GM12874 (cell line): ENCODE results near the gene MRPL24.

Experiments used
- CTCF ChIP-seq: IDR thresholded peaks from 2 replicates; pipeline ENCODE4 v1.5.1; 2011; ENCODE audit warnings: low read depth, mild to moderate bottlenecking, control low read depth, low read length, moderate library complexity; ENCODE audit not compliant: insufficient read depth

Gene MRPL24

GRCh38 chr1:156767101-156767878, 26.4 kb upstream of the MRPL24 start, which contains the start of gene PRCC:
Gene PRCC (plus strand): TSS chr1:156767535. CDS start chr1:156767772, 237 bp downstream.
- TF ChIP-seq CTCF: no peak

GRCh38 chr1:156766298-156767100, 25.6 kb upstream of the MRPL24 start:
- TF ChIP-seq CTCF: no peak

- no peak for TF ChIP-seq CTCF
Measured at GRCh38 chr1:156765666-156766065, 24.8 kb upstream of the MRPL24 start.

DNA sequence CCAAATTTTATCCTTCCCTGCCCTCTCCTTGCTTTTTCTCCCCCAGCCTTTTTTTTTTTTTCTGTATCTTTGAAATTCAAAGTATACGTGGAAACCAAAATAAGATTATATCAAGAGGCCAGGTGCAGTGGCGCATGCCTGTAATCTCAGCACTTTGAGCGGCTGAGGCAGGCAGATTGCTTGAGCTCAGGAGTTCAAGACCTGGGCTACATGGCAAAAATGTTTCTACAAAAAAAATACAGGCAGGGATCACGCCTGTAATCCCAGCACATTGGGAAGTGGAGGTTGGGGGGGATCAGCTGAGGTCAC, 19.9 kb upstream of the MRPL24 start:
- no peak for TF ChIP-seq CTCF

DNA sequence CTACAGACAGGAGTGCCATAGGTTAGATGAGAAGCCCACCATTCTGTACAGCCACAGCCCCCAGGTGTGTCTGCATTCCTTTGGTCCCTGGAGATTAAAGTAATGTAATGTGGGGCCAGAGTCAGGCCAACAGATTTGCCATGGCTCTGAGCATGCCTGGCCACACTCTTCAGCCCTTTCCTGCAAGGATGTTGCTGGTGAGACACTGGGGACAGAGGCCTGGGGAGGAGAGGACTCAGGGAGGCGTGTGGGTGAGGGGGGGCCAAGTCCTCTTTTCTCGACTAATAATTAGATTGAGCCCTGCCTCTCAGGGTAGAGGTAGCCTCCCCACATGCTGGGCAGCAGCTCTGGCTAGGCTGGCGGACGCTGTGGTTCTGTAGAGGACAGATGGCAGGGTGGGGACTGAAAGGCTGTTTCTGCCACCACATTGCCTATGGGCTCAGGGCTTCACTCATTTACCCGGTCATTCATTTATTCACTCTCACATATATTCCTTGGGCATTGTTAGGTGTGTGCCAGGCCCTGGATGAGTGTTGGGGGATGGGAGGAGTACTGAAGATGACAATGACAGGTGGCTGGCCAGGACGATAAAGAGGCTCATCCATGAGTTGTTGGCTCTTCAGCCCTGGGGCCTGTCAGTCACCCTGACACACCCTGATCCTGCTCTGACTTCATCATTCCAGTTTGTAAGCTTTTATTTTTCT, 19.4 kb upstream of the MRPL24 start:
- TF ChIP-seq CTCF: no peak

- no peak for TF ChIP-seq CTCF
Measured at GRCh38 chr1:156756355-156756754, 15.5 kb upstream of the MRPL24 start.

DNA sequence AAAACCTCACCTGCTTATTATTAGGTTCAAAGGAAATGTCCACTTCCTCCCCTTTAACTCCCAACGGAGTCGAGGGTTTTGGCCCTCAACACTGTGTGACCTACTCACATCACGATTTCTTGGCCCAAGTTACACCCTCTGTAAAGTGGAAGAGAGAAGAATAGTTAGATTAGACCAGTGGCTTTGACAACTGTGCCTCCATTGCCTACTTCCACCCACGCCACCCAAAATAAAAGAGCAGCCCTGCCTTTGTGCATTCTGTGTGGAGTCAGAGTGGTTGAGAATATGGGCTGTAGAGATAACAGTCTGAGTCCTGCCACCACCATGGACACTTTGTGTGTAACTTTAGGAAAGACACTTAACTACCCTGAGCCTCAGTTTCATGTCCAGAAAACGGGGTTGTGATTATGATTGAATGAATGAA, 14.7 kb upstream of the MRPL24 start:
- TF ChIP-seq CTCF: no peak
